Vagina (tissue), 2 donors: ENCODE measurements around the gene PHYHIPL. TPM values are rescaled to one million over a fixed set of nuclear protein-coding genes. Genes with fewer than 3 reads are reported as not detected.
A peak's percentile ranks its signal among the peaks of the same experiment; 100 is the strongest.

Experiments used
- DNase-seq, 2 donors: peaks; one replicate each; pipeline ENCODE4 v3.0.0-alpha.2; 2017; ENCODE audit errors: extremely low spot score in 2 of 2
- H3K27ac ChIP-seq: fragments of 200-600 bp; sonication (generic); one replicate; pipeline ENCODE4 v1.5.1; 2019
- H3K27me3 ChIP-seq: fragments of 200-600 bp; sonication (generic); one replicate; pipeline ENCODE4 v1.5.1; 2019
- H3K36me3 ChIP-seq, 2 donors: fragments of 200-600 bp; sonication (generic); one replicate each; pipeline ENCODE4 v1.5.1; 2017 to 2019
- H3K4me1 ChIP-seq: fragments of 200-600 bp; sonication (generic); one replicate; pipeline ENCODE4 v1.5.1; 2019
- H3K4me3 ChIP-seq, 2 donors: fragments of 200-600 bp; sonication (generic); 1 replicate in 1 of 2; 2 replicates in 1 of 2; pipeline ENCODE4 v1.5.1; 2016 to 2019
- H3K9me3 ChIP-seq: fragments of 200-600 bp; sonication (generic); one replicate; pipeline ENCODE4 v1.5.1; 2019
- POLR2A ChIP-seq, 2 donors: fragments of 450-650 bp; IDR thresholded peaks; one replicate each; pipeline ENCODE4 v1.6.1; 2017; ENCODE audit warnings: antibody characterized with exemption in 2 of 2, mild to moderate bottlenecking in 2 of 2, moderate library complexity in 2 of 2
- POLR2AphosphoS5 ChIP-seq, 2 donors: sonication (generic); formaldehyde crosslinking; IDR thresholded peaks; one replicate each; pipeline ENCODE4 v1.9.0; 2017; ENCODE audit warnings: antibody characterized with exemption in 2 of 2, mild to moderate bottlenecking in 2 of 2, low read depth in 1 of 2; ENCODE audit not compliant: insufficient read depth in 1 of 2
- intact Hi-C: fragments of 100-400 bp; cut with DNase I; formaldehyde crosslinking; loops from one replicate; pipeline ENCODE4 v1.15.1; 2023
- total RNA-seq: library from RNA; depleted of rRNA; stranded (reverse); fragments of >200 nt; gene quantifications from one replicate; pipeline ENCODE4 v1.2.3, GENCODE V29; 2016
- TF ChIP-seq, protein P1 (sequence below), 3 experiments: fragments of 450-650 bp in 2 of 3; fragments of 200-600 bp in 1 of 3; sonication (generic) in 1 of 3; IDR thresholded peaks; one replicate each; pipeline ENCODE4 v1.5.1; 2017 to 2019; ENCODE audit warnings: antibody characterized with exemption in 3 of 3, mild to moderate bottlenecking in 2 of 3, moderate library complexity in 2 of 3

PHYHIPL gene
- total RNA-seq, 1 donor from 2014 or later, result 2.0 TPM

DNA sequence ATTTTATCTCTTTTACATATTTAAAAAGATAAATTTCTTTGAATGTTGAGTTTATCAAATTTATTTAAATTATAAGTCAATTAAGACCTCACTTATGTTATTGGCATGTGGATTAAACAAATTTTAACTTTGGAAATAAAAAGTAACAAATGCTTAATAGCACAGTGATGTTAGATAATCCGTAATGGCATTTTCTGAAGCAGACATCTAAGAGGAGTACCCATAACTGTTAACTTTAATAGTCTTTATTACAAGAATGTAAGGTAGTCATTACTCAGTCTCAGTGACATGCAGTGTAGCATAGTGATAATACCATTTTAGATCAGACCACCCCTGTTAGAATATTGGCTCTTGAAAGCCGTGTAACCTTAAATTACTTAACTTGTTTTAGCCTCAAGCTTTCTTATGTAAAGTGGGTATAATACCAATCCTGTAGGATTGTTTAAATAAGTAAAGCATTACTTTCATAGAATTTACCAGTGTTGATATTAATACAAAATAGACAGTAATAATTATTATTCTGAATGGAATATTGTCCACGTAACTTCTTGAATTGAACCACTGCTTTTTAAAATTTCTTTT is 4.3 kb downstream of the PHYHIPL start:
- intact Hi-C loops, result no loop called here
- H3K4me1 ChIP-seq, result peaks cover 12% of the 10 kb centered on the region
- peaks cover 4% of the 10 kb centered on the region for H3K27me3 ChIP-seq

DNA sequence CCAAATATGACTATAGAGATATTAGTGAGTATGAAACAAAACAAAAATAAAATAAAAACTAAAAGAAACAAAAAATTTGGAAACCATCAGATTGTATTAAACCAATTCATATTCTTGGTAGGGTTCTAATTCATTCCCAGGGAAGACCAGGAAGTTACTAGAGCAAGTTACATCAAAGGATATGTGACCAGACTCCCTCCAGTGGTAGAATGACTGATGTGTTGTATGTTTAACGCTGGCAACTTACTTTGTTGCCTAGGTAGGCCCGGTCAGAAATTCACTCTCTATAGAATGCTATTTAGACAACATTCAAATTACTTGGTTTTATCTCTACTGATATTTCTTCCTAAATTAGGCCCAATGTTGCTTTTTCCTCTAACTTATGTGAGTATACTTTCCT is 5.2 kb downstream of the PHYHIPL start:
- H3K27ac ChIP-seq, result no peak overlapping the region
- H3K9me3 ChIP-seq, result no peaks in the 10 kb centered on the region
- TF ChIP-seq, protein P1, sequence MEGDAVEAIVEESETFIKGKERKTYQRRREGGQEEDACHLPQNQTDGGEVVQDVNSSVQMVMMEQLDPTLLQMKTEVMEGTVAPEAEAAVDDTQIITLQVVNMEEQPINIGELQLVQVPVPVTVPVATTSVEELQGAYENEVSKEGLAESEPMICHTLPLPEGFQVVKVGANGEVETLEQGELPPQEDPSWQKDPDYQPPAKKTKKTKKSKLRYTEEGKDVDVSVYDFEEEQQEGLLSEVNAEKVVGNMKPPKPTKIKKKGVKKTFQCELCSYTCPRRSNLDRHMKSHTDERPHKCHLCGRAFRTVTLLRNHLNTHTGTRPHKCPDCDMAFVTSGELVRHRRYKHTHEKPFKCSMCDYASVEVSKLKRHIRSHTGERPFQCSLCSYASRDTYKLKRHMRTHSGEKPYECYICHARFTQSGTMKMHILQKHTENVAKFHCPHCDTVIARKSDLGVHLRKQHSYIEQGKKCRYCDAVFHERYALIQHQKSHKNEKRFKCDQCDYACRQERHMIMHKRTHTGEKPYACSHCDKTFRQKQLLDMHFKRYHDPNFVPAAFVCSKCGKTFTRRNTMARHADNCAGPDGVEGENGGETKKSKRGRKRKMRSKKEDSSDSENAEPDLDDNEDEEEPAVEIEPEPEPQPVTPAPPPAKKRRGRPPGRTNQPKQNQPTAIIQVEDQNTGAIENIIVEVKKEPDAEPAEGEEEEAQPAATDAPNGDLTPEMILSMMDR (IDR thresholded peaks at IDR 0.05), result peak in 1 of 3 experiments; percentile 44
- TF ChIP-seq POLR2A (IDR thresholded peaks at IDR 0.05), result no peak
- H3K4me3 ChIP-seq, result no peak overlapping the region
- no peaks in the 10 kb centered on the region for H3K36me3 ChIP-seq
- H3K27me3 ChIP-seq, result peaks cover 4% of the 10 kb centered on the region
- DNase-seq, result no peak
- peaks cover 5% of the 10 kb centered on the region for H3K4me1 ChIP-seq
- intact Hi-C loops, result no loop called here

More for the DNA sequence above, 4.3 kb downstream of the PHYHIPL start:
- Histone ChIP-seq H3K36me3 (no peaks in the 10 kb centered on the region), H3K4me3 (no peak overlapping the region), H3K27ac (no peak overlapping the region), H3K9me3 (no peaks in the 10 kb centered on the region)
- TF ChIP-seq POLR2AphosphoS5 (IDR thresholded peaks at IDR 0.05; ENCODE audit: insufficient read depth in 1 of 2, low read depth in 1 of 2), result no peak
- TF ChIP-seq POLR2A (IDR thresholded peaks at IDR 0.05), result no peak
- TF ChIP-seq, protein P1 (IDR thresholded peaks at IDR 0.05), result no peak
- no peak for DNase-seq

DNA sequence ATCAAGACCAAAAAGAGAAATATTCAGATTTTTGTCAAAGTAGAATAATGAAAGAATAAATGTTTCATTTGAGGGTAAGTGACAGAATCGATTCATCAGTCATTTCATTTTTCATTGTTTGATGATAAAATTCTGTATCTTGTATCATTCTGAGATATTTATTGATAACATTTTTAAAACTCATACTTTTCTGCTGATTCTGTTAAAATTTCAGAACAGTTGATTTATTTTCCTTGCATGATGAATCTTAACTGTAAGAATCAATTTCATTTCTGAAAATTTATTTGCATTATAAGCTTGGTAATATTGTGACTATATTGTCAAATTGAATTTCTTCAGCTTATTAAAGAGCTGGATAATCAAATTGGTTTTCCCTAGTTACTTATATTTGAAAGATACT is 13.9 kb downstream of the PHYHIPL start:
- no peaks in the 10 kb centered on the region for H3K9me3 ChIP-seq
- no peaks in the 10 kb centered on the region for H3K36me3 ChIP-seq

DNA sequence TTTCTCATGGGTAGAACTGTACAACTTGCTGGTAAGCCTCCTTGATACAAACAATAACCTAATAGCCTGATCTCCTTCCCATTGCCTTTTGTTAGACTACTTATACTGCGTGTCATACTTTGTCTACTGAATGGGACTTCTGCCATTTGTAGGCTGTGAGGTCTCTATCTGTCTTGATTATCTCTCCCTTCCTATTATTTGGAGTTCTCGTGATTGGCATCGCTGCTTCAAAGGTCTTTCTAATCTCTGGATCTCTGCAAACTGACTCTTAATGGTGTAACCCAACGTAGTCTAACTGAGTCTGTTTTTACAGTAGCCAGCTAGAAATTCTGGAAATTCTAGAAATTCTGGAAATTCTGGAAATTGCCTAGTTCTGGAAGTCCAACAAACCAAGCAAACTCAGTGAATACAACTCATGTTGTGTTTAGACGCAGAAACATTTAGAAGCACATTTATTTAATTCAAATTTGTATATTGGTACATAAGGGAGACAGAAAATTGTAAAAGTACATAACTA is 29.8 kb downstream of the PHYHIPL start:
- no peak for TF ChIP-seq POLR2AphosphoS5 (IDR thresholded peaks at IDR 0.05; ENCODE audit: insufficient read depth in 1 of 2, low read depth in 1 of 2)
- no peak for TF ChIP-seq POLR2A (IDR thresholded peaks at IDR 0.05)
- Histone ChIP-seq H3K27me3 (no peaks in the 10 kb centered on the region), H3K4me3 (no peak overlapping the region), H3K4me1 (no peaks in the 10 kb centered on the region), H3K36me3 (no peaks in the 10 kb centered on the region), H3K9me3 (no peaks in the 10 kb centered on the region), H3K27ac (no peak overlapping the region)
- intact Hi-C loops, result no loop called here
- no peak for DNase-seq

More for the DNA sequence above, 13.9 kb downstream of the PHYHIPL start:
- Histone ChIP-seq H3K27ac (no peak overlapping the region), H3K4me1 (no peaks in the 10 kb centered on the region), H3K27me3 (no peaks in the 10 kb centered on the region), H3K4me3 (no peak overlapping the region)
- TF ChIP-seq, protein P1 (IDR thresholded peaks at IDR 0.05), result no peak
- TF ChIP-seq POLR2AphosphoS5 (IDR thresholded peaks at IDR 0.05; ENCODE audit: insufficient read depth in 1 of 2, low read depth in 1 of 2), result no peak
- TF ChIP-seq POLR2A (IDR thresholded peaks at IDR 0.05), result no peak
- intact Hi-C loops, result no loop called here
- no peak for DNase-seq

DNA sequence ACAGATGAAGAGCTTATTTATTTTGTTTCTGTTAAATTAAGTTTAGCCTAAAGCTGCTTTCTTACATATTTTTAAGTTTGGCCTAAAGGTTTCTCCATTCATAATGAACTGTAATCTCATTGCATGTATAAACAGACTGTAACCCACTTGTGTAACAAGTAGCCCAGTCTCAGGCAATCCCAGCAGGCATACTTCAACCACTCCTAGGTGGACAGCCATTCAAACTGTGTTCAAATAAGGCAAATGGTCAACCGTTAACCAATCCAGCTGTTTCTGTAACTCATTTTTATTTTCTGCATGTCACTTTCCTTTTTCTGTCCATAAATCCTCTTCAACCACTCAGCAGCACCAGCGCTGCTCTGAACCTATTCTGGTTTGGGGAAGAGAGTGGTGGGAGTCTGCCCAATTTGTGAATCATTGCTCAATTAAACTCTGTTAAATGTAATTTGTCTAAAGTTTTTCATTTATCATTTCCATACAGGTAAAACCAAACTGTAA is 35.9 kb downstream of the PHYHIPL start:
- intact Hi-C loops, result no loop called here

More for the DNA sequence above, 35.9 kb downstream of the PHYHIPL start:
- H3K4me3 ChIP-seq, result no peak overlapping the region
- H3K27ac ChIP-seq, result no peak overlapping the region
- TF ChIP-seq POLR2A (IDR thresholded peaks at IDR 0.05) (no peak), POLR2AphosphoS5 (IDR thresholded peaks at IDR 0.05; ENCODE audit: insufficient read depth in 1 of 2, low read depth in 1 of 2) (no peak)
- TF ChIP-seq, protein P1 (IDR thresholded peaks at IDR 0.05), result no peak
- H3K36me3 ChIP-seq, result no peaks in the 10 kb centered on the region
- no peaks in the 10 kb centered on the region for H3K9me3 ChIP-seq
- DNase-seq, result no peak
- no peaks in the 10 kb centered on the region for H3K4me1 ChIP-seq
- no peaks in the 10 kb centered on the region for H3K27me3 ChIP-seq
